K562 (cell line): Measurements from ENCODE around the gene HTT-AS. TPM values are rescaled to one million over a fixed set of nuclear protein-coding genes. Genes with fewer than 3 reads are reported as not detected.

ENCODE experiments used
- ARNT ChIP-seq, 2 experiments: fragments of 450-650 bp; IDR thresholded peaks; 2 replicates each; pipeline ENCODE4 v1.6.1; 2016; ENCODE audit warnings: mild to moderate bottlenecking in 1 of 2
- HLTF ChIP-seq: fragments of 450-650 bp; IDR thresholded peaks from 2 replicates; pipeline ENCODE4 v1.6.1; 2016
- KDM4B ChIP-seq, 2 experiments: fragments of 450-650 bp in 1 of 2; sonication (generic) in 1 of 2; IDR thresholded peaks; 2 replicates each; pipeline ENCODE4 v1.6.1; 2016 to 2017; ENCODE audit warnings: borderline replicate concordance in 2 of 2, antibody characterized with exemption in 1 of 2, low read depth in 1 of 2, mild to moderate bottlenecking in 1 of 2
- NR2C1 ChIP-seq, 2 experiments: fragments of 450-650 bp; IDR thresholded peaks; 2 replicates each; pipeline ENCODE4 v1.6.1; 2017; ENCODE audit warnings: mild to moderate bottlenecking in 2 of 2, antibody characterized with exemption in 1 of 2, inconsistent platforms in 1 of 2, missing compliant biosample characterization in 1 of 2, missing genetic modification characterization in 1 of 2
- POLR3A ChIP-seq: IDR thresholded peaks from 2 replicates; pipeline ENCODE4 v1.6.1; 2011; ENCODE audit warnings: borderline replicate concordance, mild to moderate bottlenecking, moderate library complexity; ENCODE audit not compliant: insufficient read length, insufficient read depth; ENCODE audit errors: extremely low read depth
- SMARCC2 ChIP-seq: fragments of 450-650 bp; IDR thresholded peaks from 2 replicates; pipeline ENCODE4 v1.6.1; 2017; ENCODE audit warnings: antibody characterized with exemption, moderate library complexity, mild to moderate bottlenecking, low read depth
- YBX1 ChIP-seq: fragments of 450-650 bp; IDR thresholded peaks from 2 replicates; pipeline ENCODE4 v1.7.1; 2016; ENCODE audit warnings: mild to moderate bottlenecking
- ZNF134 ChIP-seq: fragments of 250-450 bp; sonication (Bioruptor Pico); conservative IDR thresholded peaks from 2 replicates; pipeline ENCODE4 v1.4.0; 2020
- ZNF143 ChIP-seq: sonication (generic); formaldehyde crosslinking; IDR thresholded peaks from 2 replicates; pipeline ENCODE4 v1.9.0; 2022; ENCODE audit warnings: mild to moderate bottlenecking, missing genetic modification reagents
- ZNF239 ChIP-seq: fragments of 250-450 bp; sonication (Bioruptor Pico); IDR thresholded peaks from 2 replicates; pipeline ENCODE4 v1.4.0; 2020; ENCODE audit warnings: mild to moderate bottlenecking
- ZNF444 ChIP-seq: fragments of 250-450 bp; sonication (Bioruptor Pico); IDR thresholded peaks from 2 replicates; pipeline ENCODE4 v1.4.0; 2020; ENCODE audit warnings: mild to moderate bottlenecking, moderate library complexity
- polyA plus RNA-seq, 8 experiments: library from polyadenylated mRNA; depleted of rRNA in 4 of 8; stranded (reverse) in 5 of 8; unstranded in 3 of 8; fragments of >200 nt; fragmentation: Nextera tagmentation in 2 of 8; fragmentation: Illumina TruSeq in 1 of 8; extraction: Ambion mirVana in 2 of 8; extraction: Trizol in 1 of 8; gene quantifications; 2 replicates each; pipeline versions ENCODE4 v1.2.1 to v1.2.3, GENCODE V29; 2011 to 2014; ENCODE audit warnings: inconsistent platforms in 1 of 8, missing spikeins in 1 of 8
- total RNA-seq, 7 experiments: library from RNA; depleted of rRNA in 6 of 7; stranded (reverse); fragments of >200 nt in 6 of 7; fragmentation: Illumina TruSeq in 2 of 7; extraction: Trizol in 2 of 7; gene quantifications; 2 replicates each; pipeline versions ENCODE4 v1.2.1 to v1.2.3, GENCODE V29; 2011 to 2021; ENCODE audit warnings: low replicate concordance in 1 of 7
- TF ChIP-seq, protein P1 (sequence below): fragments of 450-650 bp; IDR thresholded peaks from 2 replicates; pipeline ENCODE4 v1.6.1; 2016; ENCODE audit warnings: antibody characterized with exemption
- TF ChIP-seq, protein P2 (sequence below), 2 experiments: fragments of 150-350 bp in 1 of 2; IDR thresholded peaks; 2 replicates each; pipeline ENCODE4 v1.6.1; 2012 to 2016; ENCODE audit warnings: low read depth in 2 of 2, low read length in 2 of 2, mild to moderate bottlenecking in 1 of 2, moderate library complexity in 1 of 2
- TF ChIP-seq, protein P3 (sequence below): fragments of 450-650 bp; IDR thresholded peaks from 2 replicates; pipeline ENCODE4 v1.6.1; 2016; ENCODE audit warnings: borderline replicate concordance
- TF ChIP-seq, protein P4 (sequence below): sonication (generic); formaldehyde crosslinking; IDR thresholded peaks from 2 replicates; pipeline ENCODE4 v1.8.0; 2022; ENCODE audit warnings: mild to moderate bottlenecking, missing genetic modification reagents
- TF ChIP-seq, protein P5 (sequence below): fragments of 250-450 bp; sonication (Bioruptor Pico); IDR thresholded peaks from 2 replicates; pipeline ENCODE4 v1.9.0; 2021; ENCODE audit warnings: mild to moderate bottlenecking, inconsistent platforms

HTT-AS gene
- total and polyA plus RNA-seq, 9 of the 15 experiments (the other 6 are each of a cell fraction or from before 2014, with no cell fraction given), result not detected

DNA sequence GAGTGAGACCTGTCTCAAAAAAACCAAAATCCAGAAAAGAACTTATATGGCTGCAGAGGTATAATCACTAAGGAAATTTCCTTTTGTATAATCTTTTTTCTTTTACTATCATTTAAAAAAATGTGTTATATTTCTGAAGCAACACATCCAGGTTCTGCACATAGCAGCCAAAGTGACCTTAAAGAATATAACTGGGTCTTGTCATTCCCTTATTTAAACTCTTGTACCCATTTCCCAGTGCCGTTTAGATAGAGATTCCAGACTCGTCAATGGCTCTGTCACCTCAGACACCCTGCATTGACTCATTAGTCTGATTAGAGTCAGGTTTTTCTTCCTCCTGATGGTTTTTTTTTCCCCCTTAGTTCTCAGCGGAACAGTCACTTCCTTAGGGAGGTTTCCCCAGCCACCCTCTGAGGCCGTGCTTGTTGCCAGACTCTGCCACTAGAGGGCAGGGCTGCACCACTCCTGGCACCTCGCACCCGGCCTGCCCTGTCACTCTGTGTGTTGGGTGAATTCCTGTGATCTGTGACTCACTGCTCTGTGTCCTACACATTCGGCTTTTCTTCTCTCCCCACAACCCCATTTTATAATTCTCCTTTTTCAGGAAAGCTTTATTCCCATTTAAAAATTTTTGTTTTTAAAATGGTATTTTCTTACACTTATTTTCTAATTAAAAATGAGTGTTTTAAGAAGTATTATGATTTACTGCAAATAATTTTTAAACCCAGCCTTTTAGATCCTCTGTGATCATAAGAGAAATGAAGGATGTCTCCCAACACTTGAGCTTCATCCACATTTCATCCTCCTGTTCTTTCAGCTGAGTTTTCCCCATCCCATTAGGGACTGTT lies 32.2 kb upstream of the HTT-AS start (continued):
- TF ChIP-seq, protein P1, sequence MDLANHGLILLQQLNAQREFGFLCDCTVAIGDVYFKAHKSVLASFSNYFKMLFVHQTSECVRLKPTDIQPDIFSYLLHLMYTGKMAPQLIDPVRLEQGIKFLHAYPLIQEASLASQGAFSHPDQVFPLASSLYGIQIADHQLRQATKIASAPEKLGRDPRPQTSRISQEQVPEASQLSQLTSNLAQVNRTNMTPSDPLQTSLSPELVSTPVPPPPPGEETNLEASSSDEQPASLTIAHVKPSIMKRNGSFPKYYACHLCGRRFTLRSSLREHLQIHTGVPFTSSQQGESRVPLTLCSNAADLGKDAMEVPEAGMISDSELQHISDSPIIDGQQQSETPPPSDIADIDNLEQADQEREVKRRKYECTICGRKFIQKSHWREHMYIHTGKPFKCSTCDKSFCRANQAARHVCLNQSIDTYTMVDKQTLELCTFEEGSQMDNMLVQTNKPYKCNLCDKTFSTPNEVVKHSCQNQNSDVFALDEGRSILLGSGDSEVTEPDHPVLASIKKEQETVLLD, result no peak
- TF ChIP-seq ZNF143 (CRISPR knock-in tag), result no peak
- no peak for TF ChIP-seq KDM4B (IDR thresholded peaks at IDR 0.05; ENCODE audit: borderline replicate concordance in 2 of 2, low read depth in 1 of 2)
- TF ChIP-seq NR2C1 (IDR thresholded peaks at IDR 0.05), result no peak
- no peak for TF ChIP-seq NR2C1 (tag; IDR thresholded peaks at IDR 0.05)
- no peak for TF ChIP-seq YBX1
- TF ChIP-seq SMARCC2, result no peak
- TF ChIP-seq, protein P2, sequence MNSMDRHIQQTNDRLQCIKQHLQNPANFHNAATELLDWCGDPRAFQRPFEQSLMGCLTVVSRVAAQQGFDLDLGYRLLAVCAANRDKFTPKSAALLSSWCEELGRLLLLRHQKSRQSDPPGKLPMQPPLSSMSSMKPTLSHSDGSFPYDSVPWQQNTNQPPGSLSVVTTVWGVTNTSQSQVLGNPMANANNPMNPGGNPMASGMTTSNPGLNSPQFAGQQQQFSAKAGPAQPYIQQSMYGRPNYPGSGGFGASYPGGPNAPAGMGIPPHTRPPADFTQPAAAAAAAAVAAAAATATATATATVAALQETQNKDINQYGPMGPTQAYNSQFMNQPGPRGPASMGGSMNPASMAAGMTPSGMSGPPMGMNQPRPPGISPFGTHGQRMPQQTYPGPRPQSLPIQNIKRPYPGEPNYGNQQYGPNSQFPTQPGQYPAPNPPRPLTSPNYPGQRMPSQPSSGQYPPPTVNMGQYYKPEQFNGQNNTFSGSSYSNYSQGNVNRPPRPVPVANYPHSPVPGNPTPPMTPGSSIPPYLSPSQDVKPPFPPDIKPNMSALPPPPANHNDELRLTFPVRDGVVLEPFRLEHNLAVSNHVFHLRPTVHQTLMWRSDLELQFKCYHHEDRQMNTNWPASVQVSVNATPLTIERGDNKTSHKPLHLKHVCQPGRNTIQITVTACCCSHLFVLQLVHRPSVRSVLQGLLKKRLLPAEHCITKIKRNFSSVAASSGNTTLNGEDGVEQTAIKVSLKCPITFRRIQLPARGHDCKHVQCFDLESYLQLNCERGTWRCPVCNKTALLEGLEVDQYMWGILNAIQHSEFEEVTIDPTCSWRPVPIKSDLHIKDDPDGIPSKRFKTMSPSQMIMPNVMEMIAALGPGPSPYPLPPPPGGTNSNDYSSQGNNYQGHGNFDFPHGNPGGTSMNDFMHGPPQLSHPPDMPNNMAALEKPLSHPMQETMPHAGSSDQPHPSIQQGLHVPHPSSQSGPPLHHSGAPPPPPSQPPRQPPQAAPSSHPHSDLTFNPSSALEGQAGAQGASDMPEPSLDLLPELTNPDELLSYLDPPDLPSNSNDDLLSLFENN (IDR thresholded peaks at IDR 0.05; ENCODE audit: low read depth in 2 of 2, low read length in 2 of 2), result no peak
- TF ChIP-seq ARNT (IDR thresholded peaks at IDR 0.05), result no peak
- TF ChIP-seq, protein P3, sequence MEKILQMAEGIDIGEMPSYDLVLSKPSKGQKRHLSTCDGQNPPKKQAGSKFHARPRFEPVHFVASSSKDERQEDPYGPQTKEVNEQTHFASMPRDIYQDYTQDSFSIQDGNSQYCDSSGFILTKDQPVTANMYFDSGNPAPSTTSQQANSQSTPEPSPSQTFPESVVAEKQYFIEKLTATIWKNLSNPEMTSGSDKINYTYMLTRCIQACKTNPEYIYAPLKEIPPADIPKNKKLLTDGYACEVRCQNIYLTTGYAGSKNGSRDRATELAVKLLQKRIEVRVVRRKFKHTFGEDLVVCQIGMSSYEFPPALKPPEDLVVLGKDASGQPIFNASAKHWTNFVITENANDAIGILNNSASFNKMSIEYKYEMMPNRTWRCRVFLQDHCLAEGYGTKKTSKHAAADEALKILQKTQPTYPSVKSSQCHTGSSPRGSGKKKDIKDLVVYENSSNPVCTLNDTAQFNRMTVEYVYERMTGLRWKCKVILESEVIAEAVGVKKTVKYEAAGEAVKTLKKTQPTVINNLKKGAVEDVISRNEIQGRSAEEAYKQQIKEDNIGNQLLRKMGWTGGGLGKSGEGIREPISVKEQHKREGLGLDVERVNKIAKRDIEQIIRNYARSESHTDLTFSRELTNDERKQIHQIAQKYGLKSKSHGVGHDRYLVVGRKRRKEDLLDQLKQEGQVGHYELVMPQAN, result no peak
- TF ChIP-seq HLTF, result no peak
- TF ChIP-seq, protein P4, sequence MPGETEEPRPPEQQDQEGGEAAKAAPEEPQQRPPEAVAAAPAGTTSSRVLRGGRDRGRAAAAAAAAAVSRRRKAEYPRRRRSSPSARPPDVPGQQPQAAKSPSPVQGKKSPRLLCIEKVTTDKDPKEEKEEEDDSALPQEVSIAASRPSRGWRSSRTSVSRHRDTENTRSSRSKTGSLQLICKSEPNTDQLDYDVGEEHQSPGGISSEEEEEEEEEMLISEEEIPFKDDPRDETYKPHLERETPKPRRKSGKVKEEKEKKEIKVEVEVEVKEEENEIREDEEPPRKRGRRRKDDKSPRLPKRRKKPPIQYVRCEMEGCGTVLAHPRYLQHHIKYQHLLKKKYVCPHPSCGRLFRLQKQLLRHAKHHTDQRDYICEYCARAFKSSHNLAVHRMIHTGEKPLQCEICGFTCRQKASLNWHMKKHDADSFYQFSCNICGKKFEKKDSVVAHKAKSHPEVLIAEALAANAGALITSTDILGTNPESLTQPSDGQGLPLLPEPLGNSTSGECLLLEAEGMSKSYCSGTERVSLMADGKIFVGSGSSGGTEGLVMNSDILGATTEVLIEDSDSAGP (CRISPR knock-in tag), result no peak
- no peak for TF ChIP-seq ZNF134 (CRISPR knock-in tag)
- TF ChIP-seq, protein P5, sequence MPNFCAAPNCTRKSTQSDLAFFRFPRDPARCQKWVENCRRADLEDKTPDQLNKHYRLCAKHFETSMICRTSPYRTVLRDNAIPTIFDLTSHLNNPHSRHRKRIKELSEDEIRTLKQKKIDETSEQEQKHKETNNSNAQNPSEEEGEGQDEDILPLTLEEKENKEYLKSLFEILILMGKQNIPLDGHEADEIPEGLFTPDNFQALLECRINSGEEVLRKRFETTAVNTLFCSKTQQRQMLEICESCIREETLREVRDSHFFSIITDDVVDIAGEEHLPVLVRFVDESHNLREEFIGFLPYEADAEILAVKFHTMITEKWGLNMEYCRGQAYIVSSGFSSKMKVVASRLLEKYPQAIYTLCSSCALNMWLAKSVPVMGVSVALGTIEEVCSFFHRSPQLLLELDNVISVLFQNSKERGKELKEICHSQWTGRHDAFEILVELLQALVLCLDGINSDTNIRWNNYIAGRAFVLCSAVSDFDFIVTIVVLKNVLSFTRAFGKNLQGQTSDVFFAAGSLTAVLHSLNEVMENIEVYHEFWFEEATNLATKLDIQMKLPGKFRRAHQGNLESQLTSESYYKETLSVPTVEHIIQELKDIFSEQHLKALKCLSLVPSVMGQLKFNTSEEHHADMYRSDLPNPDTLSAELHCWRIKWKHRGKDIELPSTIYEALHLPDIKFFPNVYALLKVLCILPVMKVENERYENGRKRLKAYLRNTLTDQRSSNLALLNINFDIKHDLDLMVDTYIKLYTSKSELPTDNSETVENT (CRISPR knock-in tag), result no peak
- no peak for TF ChIP-seq POLR3A
- TF ChIP-seq ZNF239 (CRISPR knock-in tag), result no peak
- no peak for TF ChIP-seq ZNF444 (CRISPR knock-in tag)
